Activated CD8-positive, alpha-beta T cell treated with anti-CD3 and anti-CD28 coated beads for 36 hours (primary cell): Measurements from ENCODE around the gene RASA2. TPM values are rescaled to one million over a fixed set of nuclear protein-coding genes. Genes with fewer than 3 reads are reported as not detected.

Experiments used
- ATAC-seq: fragments of 200-7000 bp; cut with Tn5 transposase; one replicate; pipeline ENCODE4 v1.10.0; 2021; ENCODE audit warnings: mild to moderate bottlenecking, moderate library complexity
- CTCF ChIA-PET: fragments of 350-600 bp; sonication (Branson Sonifier 250); formaldehyde crosslinking; loops from one replicate; lab custom pipeline; 2021; ENCODE audit warnings: antibody characterized with exemption; lab: Charles Lee
- POLR2A ChIA-PET: fragments of 350-600 bp; sonication (Branson Sonifier 250); formaldehyde crosslinking; loops from one replicate; lab custom pipeline; 2021; ENCODE audit warnings: antibody characterized with exemption; lab: Charles Lee
- DNase-seq: peaks from one replicate; pipeline ENCODE4 v3.0.0-alpha.2; 2020
- H3K27ac Mint-ChIP-seq: one replicate; pipeline ENCODE4 v1.8.0; 2021; ENCODE audit warnings: mild to moderate bottlenecking, mixed read lengths
- H3K27me3 Mint-ChIP-seq: one replicate; pipeline ENCODE4 v1.8.0; 2021; ENCODE audit warnings: mixed read lengths
- H3K36me3 Mint-ChIP-seq: one replicate; pipeline ENCODE4 v1.8.0; 2021; ENCODE audit warnings: low read depth, mixed read lengths
- H3K4me1 Mint-ChIP-seq: one replicate; pipeline ENCODE4 v1.8.0; 2021; ENCODE audit warnings: low read depth, mixed read lengths
- H3K4me3 Mint-ChIP-seq: one replicate; pipeline ENCODE4 v1.8.0; 2021; ENCODE audit warnings: mild to moderate bottlenecking, moderate library complexity, mixed read lengths
- H3K9me3 Mint-ChIP-seq: one replicate; pipeline ENCODE4 v1.8.0; 2021; ENCODE audit warnings: mixed read lengths
- CTCF ChIP-seq: fragments of 200-600 bp; IDR thresholded peaks from one replicate; pipeline ENCODE4 v1.8.0; 2022; ENCODE audit warnings: antibody characterized with exemption, mild to moderate bottlenecking
- intact Hi-C: fragments of 100-400 bp; cut with micrococcal nuclease; formaldehyde crosslinking; loops from one replicate; pipeline ENCODE4 v1.10.0; 2022
- total RNA-seq, 2 experiments: library from RNA; stranded (reverse); gene quantifications; one replicate each; pipeline ENCODE4 v1.2.3, GENCODE V29; 2021

RASA2 gene
- total RNA-seq, 2 experiments from 2014 or later = 35.4 to 41.5 TPM

- intact Hi-C loops = no loop called here
- peaks cover 5% of the 10 kb centered on the region for H3K27me3 Mint-ChIP-seq
- H3K27ac Mint-ChIP-seq = no peak overlapping the region
- H3K36me3 Mint-ChIP-seq = no peaks in the 10 kb centered on the region
- DNase-seq (no peak), ATAC-seq (no peak)
- H3K4me1 Mint-ChIP-seq = no peaks in the 10 kb centered on the region
- CTCF ChIA-PET = no interaction called here
- no peaks in the 10 kb centered on the region for H3K9me3 Mint-ChIP-seq
- POLR2A ChIA-PET = no interaction called here
- H3K4me3 Mint-ChIP-seq = no peak overlapping the region
- no peak for TF ChIP-seq CTCF
These were observed 165.5 kb downstream of the RASA2 start for GRCh38 chr3:141652349-141652748.

- DNase-seq (no peak), ATAC-seq (no peak)
- ChIA-PET POLR2A (no interaction called here), CTCF (interaction anchor here (2.0 kb wide), 1 partner anchor 9 kb away, joined by 7 read pairs; no protein-coding TSS in a partner anchor)
- TF ChIP-seq CTCF = no peak
- Mint-ChIP-seq H3K27ac (no peak overlapping the region), H3K4me1 (no peaks in the 10 kb centered on the region), H3K27me3 (peaks cover 18% of the 10 kb centered on the region), H3K36me3 (no peaks in the 10 kb centered on the region), H3K4me3 (no peak overlapping the region), H3K9me3 (no peaks in the 10 kb centered on the region)
- intact Hi-C loops = no loop called here
These were observed 167.0 kb downstream of the RASA2 start for GRCh38 chr3:141653847-141654246.

GRCh38 chr3:141655801-141656200 is 169.0 kb downstream of the RASA2 start:
- no peak overlapping the region for H3K4me3 Mint-ChIP-seq
- ATAC-seq = no peak
- peaks cover 5% of the 10 kb centered on the region for H3K4me1 Mint-ChIP-seq
- H3K27me3 Mint-ChIP-seq = peaks cover 34% of the 10 kb centered on the region
- TF ChIP-seq CTCF = no peak
- H3K27ac Mint-ChIP-seq = no peak overlapping the region
- no peaks in the 10 kb centered on the region for H3K9me3 Mint-ChIP-seq
- no peak for DNase-seq
- intact Hi-C loops = no loop called here
- no peaks in the 10 kb centered on the region for H3K36me3 Mint-ChIP-seq
- POLR2A ChIA-PET = no interaction called here
- CTCF ChIA-PET = interaction anchor here (1.0 to 2.6 kb wide), 2 partner anchors 10 to 12 kb away, joined by 3 to 8 read pairs; no protein-coding TSS in a partner anchor

GRCh38 chr3:141656771-141657170 is 169.9 kb downstream of the RASA2 start:
- ATAC-seq = no peak
- TF ChIP-seq CTCF = no peak
- Mint-ChIP-seq H3K36me3 (no peaks in the 10 kb centered on the region), H3K4me3 (no peak overlapping the region), H3K9me3 (no peaks in the 10 kb centered on the region), H3K27me3 (peaks cover 43% of the 10 kb centered on the region), H3K4me1 (peaks cover 5% of the 10 kb centered on the region), H3K27ac (no peak overlapping the region)
- POLR2A ChIA-PET = no interaction called here
- DNase-seq = no peak
- intact Hi-C loops = no loop called here
- CTCF ChIA-PET = interaction anchor here (1.0 to 2.6 kb wide), 2 partner anchors 11 to 13 kb away, joined by 3 to 8 read pairs; no protein-coding TSS in a partner anchor

- ChIA-PET CTCF (interaction anchor here (0.7 to 2.6 kb wide), 2 partner anchors 12 to 197 kb away, joined by 3 to 8 read pairs; no protein-coding TSS in a partner anchor), POLR2A (interaction anchor here (1.0 kb wide), 1 partner anchor 9 kb away, joined by 4 read pairs; no protein-coding TSS in a partner anchor)
- Mint-ChIP-seq H3K9me3 (no peaks in the 10 kb centered on the region), H3K4me1 (peaks cover 5% of the 10 kb centered on the region), H3K27me3 (peaks cover 48% of the 10 kb centered on the region), H3K36me3 (no peaks in the 10 kb centered on the region), H3K27ac (no peak overlapping the region), H3K4me3 (no peak overlapping the region)
- intact Hi-C loops = no loop called here
- ATAC-seq (no peak), DNase-seq (no peak)
- TF ChIP-seq CTCF = no peak
These were observed 170.7 kb downstream of the RASA2 start for GRCh38 chr3:141657516-141657915.
